CD4-positive, CD25-positive, alpha-beta regulatory T cell (primary cell): ENCODE measurements around the gene PLCB2. TPM values are rescaled to one million over a fixed set of nuclear protein-coding genes. Genes with fewer than 3 reads are reported as not detected.

Source experiments
- ATAC-seq, 2 donors: fragments of 150-1000 bp; cut with Tn5 transposase; one replicate each; pipeline ENCODE4 v1.10.0; 2021; ENCODE audit warnings: low read depth in 2 of 2, moderate number of reproducible peaks in 2 of 2, moderate library complexity in 1 of 2
- DNase-seq, 3 donors: peaks; one replicate each; pipeline versions ENCODE4 v3.0.0 to v3.0.0-alpha.2; 2012 to 2022; ENCODE audit warnings: mixed read lengths in 1 of 3
- H3K27ac ChIP-seq: one replicate; pipeline ENCODE4 v1.7.0; 2013; ENCODE audit warnings: mild to moderate bottlenecking, low read length; ENCODE audit not compliant: insufficient read depth, poor library complexity, severe bottlenecking
- H3K27me3 ChIP-seq: one replicate; pipeline ENCODE4 v1.7.0; 2013; ENCODE audit warnings: low read length; ENCODE audit not compliant: control insufficient read depth, insufficient read depth
- H3K36me3 ChIP-seq: one replicate; pipeline ENCODE4 v1.7.0; 2013; ENCODE audit warnings: mild to moderate bottlenecking, low read length, moderate library complexity; ENCODE audit not compliant: control insufficient read depth, insufficient read depth
- H3K4me1 ChIP-seq: 2 replicates; pipeline ENCODE4 v1.7.0; 2013; ENCODE audit warnings: mild to moderate bottlenecking, low read length; ENCODE audit not compliant: insufficient read depth, control insufficient read depth, poor library complexity, severe bottlenecking
- H3K4me3 ChIP-seq: one replicate; pipeline ENCODE4 v1.7.0; 2013; ENCODE audit warnings: low read depth, mild to moderate bottlenecking, low read length, moderate library complexity
- H3K9me3 ChIP-seq, 2 experiments: 1 replicate in 1 of 2; 2 replicates in 1 of 2; pipeline ENCODE4 v1.7.0; 2013; ENCODE audit warnings: low read length in 2 of 2, mild to moderate bottlenecking in 1 of 2, moderate library complexity in 1 of 2; ENCODE audit not compliant: control insufficient read depth in 2 of 2
- H3K27ac Mint-ChIP-seq, 3 donors: one replicate each; pipeline ENCODE4 v1.8.0; 2020 to 2022; ENCODE audit warnings: mild to moderate bottlenecking in 3 of 3, mixed read lengths in 3 of 3, moderate library complexity in 2 of 3
- H3K27me3 Mint-ChIP-seq: one replicate; pipeline ENCODE4 v1.8.0; 2022; ENCODE audit warnings: mild to moderate bottlenecking, mixed read lengths
- H3K36me3 Mint-ChIP-seq: one replicate; pipeline ENCODE4 v1.8.0; 2020; ENCODE audit warnings: mixed read lengths
- H3K4me1 Mint-ChIP-seq, 4 donors: one replicate each; pipeline ENCODE4 v1.8.0; 2020 to 2022; ENCODE audit warnings: mixed read lengths in 4 of 4, mild to moderate bottlenecking in 1 of 4
- H3K4me3 Mint-ChIP-seq, 4 donors: one replicate each; pipeline ENCODE4 v1.8.0; 2020 to 2022; ENCODE audit warnings: mild to moderate bottlenecking in 4 of 4, mixed read lengths in 4 of 4, moderate library complexity in 3 of 4
- H3K9me3 Mint-ChIP-seq, 7 donors: one replicate each; pipeline ENCODE4 v1.8.0; 2020 to 2022; ENCODE audit warnings: mixed read lengths in 7 of 7, mild to moderate bottlenecking in 3 of 7, moderate library complexity in 2 of 7
- polyA plus RNA-seq, 4 donors: library from polyadenylated mRNA; unstranded; fragments of 300-500 nt; fragmentation: Illumina TruSeq; gene quantifications; one replicate each; pipeline ENCODE4 v1.2.3, GENCODE V29; 2021
- total RNA-seq: library from RNA; stranded (reverse); gene quantifications from one replicate; pipeline ENCODE4 v1.2.3, GENCODE V29; 2022

The PLCB2 gene
- total and polyA plus RNA-seq, 5 donors from 2014 or later = 17.3 to 305 (median 21.3) TPM

DNA sequence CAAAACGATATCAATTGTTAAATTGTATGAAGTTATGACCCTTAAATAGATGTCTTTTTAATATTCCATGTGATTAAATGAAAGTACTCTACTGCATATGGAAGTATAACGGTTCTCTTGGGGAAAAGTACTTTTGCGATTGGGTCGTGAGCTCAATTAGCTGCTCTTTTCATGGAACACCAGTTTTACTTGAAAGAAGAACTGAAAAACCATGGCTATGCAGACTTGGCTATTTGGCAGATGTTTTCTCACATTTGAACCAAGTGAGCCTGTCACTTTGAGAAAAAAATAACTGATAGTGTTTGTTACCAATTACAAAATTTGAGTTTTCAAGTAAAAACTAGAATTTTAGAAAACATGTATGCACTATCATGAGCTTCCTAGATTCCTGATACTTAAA lies 9.8 kb upstream of the PLCB2 start:
- peaks cover 5% of the 10 kb centered on the region for H3K4me1 ChIP-seq
- DNase-seq (no peak), ATAC-seq (no peak)
- H3K4me3 Mint-ChIP-seq = no peak overlapping the region
- H3K27me3 Mint-ChIP-seq = peaks cover 38% of the 10 kb centered on the region
- no peak overlapping the region for H3K27ac Mint-ChIP-seq
- H3K4me3 ChIP-seq = no peak overlapping the region
- peaks cover 16% of the 10 kb centered on the region for H3K27me3 ChIP-seq
- H3K36me3 Mint-ChIP-seq = no peaks in the 10 kb centered on the region
- no peak overlapping the region for H3K27ac ChIP-seq
- no peaks in the 10 kb centered on the region for H3K9me3 Mint-ChIP-seq
- H3K4me1 Mint-ChIP-seq = peaks cover 7 to 15% (median 8%) of the 10 kb centered on the region in 4 donors
- H3K36me3 ChIP-seq = no peaks in the 10 kb centered on the region
- H3K9me3 ChIP-seq = no peaks in the 10 kb centered on the region

DNA sequence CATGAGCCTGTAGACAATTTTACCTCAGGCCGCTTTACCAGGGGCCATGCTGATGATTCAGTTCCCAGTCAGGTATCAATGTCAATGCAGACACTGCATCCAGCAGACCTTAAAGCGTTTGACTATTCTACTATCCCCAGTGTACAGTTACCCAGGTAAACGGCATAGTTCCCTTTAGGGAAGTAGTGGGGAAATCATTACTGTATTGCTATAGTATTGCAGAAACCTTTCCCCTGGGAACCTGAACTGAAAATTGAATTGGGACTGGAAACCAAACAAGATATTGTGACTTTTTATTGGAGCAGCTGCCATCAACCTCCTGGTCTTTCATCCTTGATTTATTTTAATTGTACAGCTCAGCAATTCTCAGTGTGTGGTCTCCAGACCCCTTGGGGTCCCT lies 9.2 kb upstream of the PLCB2 start:
- peaks cover 16% of the 10 kb centered on the region for H3K27me3 ChIP-seq
- ATAC-seq = no peak
- Mint-ChIP-seq H3K27me3 (peaks cover 38% of the 10 kb centered on the region), H3K9me3 (no peaks in the 10 kb centered on the region), H3K4me3 (no peak overlapping the region), H3K4me1 (peaks cover 7 to 14% (median 8%) of the 10 kb centered on the region in 4 donors), H3K36me3 (no peaks in the 10 kb centered on the region), H3K27ac (peak overlapping the region in 1 of 3 donors; percentile 85)
- H3K27ac ChIP-seq = no peak overlapping the region
- no peaks in the 10 kb centered on the region for H3K9me3 ChIP-seq
- DNase-seq = no peak
- no peaks in the 10 kb centered on the region for H3K36me3 ChIP-seq
- no peak overlapping the region for H3K4me3 ChIP-seq
- H3K4me1 ChIP-seq = peaks cover 5% of the 10 kb centered on the region

GRCh38 chr15:40314723-40315276 lies 7.1 kb upstream of the PLCB2 start:
- Mint-ChIP-seq H3K27me3 (peaks cover 30% of the 10 kb centered on the region), H3K36me3 (no peaks in the 10 kb centered on the region), H3K9me3 (no peaks in the 10 kb centered on the region), H3K4me3 (peak overlapping the region in 1 of 4 donors; percentile 24), H3K27ac (no peak overlapping the region), H3K4me1 (peaks cover 3 to 7% (median 5%) of the 10 kb centered on the region in 4 donors)
- H3K4me3 ChIP-seq = no peak overlapping the region
- H3K36me3 ChIP-seq = no peaks in the 10 kb centered on the region
- H3K27ac ChIP-seq = no peak overlapping the region
- peaks cover 13% of the 10 kb centered on the region for H3K27me3 ChIP-seq
- DNase-seq (no peak), ATAC-seq (no peak)
- no peaks in the 10 kb centered on the region for H3K9me3 ChIP-seq
- H3K4me1 ChIP-seq = no peaks in the 10 kb centered on the region

DNA sequence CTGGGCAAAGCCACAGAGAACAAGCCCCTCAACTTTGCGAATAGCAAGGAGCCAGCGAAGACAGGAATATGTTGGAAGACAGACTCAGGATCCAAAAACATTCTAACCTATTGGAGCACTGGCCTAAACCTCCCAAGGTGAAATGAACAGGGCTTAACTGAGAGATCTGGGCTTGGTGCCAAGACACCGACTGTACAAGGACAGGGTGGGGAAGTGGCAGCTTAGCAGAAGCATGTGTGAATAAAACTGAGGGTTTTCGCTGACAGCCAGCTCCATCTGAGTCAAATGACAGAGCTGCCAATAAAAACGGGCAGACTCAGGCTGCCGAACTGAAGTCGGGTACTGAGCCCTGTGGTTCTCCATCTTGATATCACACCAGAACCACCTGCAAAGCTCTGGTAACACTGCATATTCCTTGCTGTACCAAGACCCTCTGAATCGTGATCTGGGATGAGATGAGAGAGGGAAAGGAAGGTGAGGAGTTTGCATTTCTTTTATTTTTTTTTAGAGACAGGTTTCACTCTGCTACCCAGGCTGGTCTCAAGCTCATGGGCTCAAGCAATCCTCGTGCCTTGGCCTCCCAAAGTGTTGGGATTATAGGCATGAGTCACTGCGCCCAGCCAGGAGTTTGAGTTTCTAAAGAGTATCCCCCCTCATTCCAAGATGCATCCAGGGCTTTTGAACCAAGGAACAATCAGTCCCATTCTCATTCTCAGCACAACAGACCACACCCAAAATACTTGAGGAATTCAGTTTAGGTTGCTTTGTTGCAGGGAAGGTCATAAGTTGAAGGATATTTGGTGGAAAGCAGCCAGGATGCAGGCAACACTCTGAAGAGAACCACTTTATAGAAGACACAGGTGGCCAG lies 6.0 kb upstream of the PLCB2 start:
- no peaks in the 10 kb centered on the region for H3K9me3 ChIP-seq
- Mint-ChIP-seq H3K27me3 (peaks cover 30% of the 10 kb centered on the region), H3K36me3 (no peaks in the 10 kb centered on the region), H3K4me3 (peak overlapping the region in 2 of 4 donors; percentile 3 to 19), H3K9me3 (no peaks in the 10 kb centered on the region), H3K4me1 (peaks cover 4 to 17% (median 11%) of the 10 kb centered on the region in 4 donors), H3K27ac (peak overlapping the region in 1 of 3 donors; percentile 5)
- no peak for ATAC-seq
- peaks cover 9% of the 10 kb centered on the region for H3K4me1 ChIP-seq
- peak in 1 of 3 donors; percentile 16 for DNase-seq
- H3K27me3 ChIP-seq = peaks cover 8% of the 10 kb centered on the region
- H3K4me3 ChIP-seq = no peak overlapping the region
- H3K27ac ChIP-seq = no peak overlapping the region
- H3K36me3 ChIP-seq = no peaks in the 10 kb centered on the region

GRCh38 chr15:40312370-40313158 lies 4.8 kb upstream of the PLCB2 start:
- H3K4me1 ChIP-seq = peaks cover 11% of the 10 kb centered on the region
- H3K27me3 Mint-ChIP-seq = peaks cover 24% of the 10 kb centered on the region
- ATAC-seq (no peak), DNase-seq (no peak)
- no peak overlapping the region for H3K27ac ChIP-seq
- peaks cover 4 to 24% (median 14%) of the 10 kb centered on the region in 4 donors for H3K4me1 Mint-ChIP-seq
- H3K36me3 ChIP-seq = no peaks in the 10 kb centered on the region
- peak overlapping the region in 1 of 4 donors; percentile 37 for H3K4me3 Mint-ChIP-seq
- peaks cover 6% of the 10 kb centered on the region for H3K27me3 ChIP-seq
- H3K4me3 ChIP-seq = no peak overlapping the region
- H3K27ac Mint-ChIP-seq = no peak overlapping the region
- no peaks in the 10 kb centered on the region for H3K9me3 ChIP-seq
- H3K9me3 Mint-ChIP-seq = no peaks in the 10 kb centered on the region
- no peaks in the 10 kb centered on the region for H3K36me3 Mint-ChIP-seq

DNA sequence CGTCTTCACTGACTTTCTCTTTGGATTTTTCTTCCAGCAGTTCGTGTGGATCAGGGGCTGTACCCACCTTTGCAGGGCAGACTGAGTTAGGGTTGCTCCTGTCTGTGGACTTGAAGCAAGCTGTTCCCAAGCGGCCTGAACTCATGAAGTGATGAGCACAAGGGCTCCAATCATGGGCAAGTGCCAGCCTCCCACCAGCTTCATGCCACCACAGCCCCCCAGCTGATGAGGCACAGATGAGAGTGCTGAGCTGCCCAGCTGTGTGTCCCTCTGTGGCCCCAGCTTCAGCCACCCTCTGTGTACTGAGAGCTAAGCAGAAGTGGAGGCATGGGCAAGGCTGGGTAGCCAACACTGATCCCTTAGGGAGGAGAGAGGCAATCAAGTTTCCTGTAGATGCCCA lies 3.3 kb upstream of the PLCB2 start:
- no peaks in the 10 kb centered on the region for H3K9me3 Mint-ChIP-seq
- H3K4me3 Mint-ChIP-seq = peak overlapping the region in 1 of 4 donors; percentile 62
- H3K36me3 ChIP-seq = no peaks in the 10 kb centered on the region
- H3K27ac Mint-ChIP-seq = peak overlapping the region in 1 of 3 donors; percentile 85
- no peak overlapping the region for H3K4me3 ChIP-seq
- H3K27ac ChIP-seq = no peak overlapping the region
- peaks cover 3% of the 10 kb centered on the region for H3K27me3 ChIP-seq
- no peak for ATAC-seq
- peaks cover 11% of the 10 kb centered on the region for H3K27me3 Mint-ChIP-seq
- H3K9me3 ChIP-seq = no peaks in the 10 kb centered on the region
- no peak for DNase-seq
- H3K36me3 Mint-ChIP-seq = no peaks in the 10 kb centered on the region
- H3K4me1 Mint-ChIP-seq = peaks cover 9 to 36% (median 22%) of the 10 kb centered on the region in 4 donors
- peaks cover 27% of the 10 kb centered on the region for H3K4me1 ChIP-seq

DNA sequence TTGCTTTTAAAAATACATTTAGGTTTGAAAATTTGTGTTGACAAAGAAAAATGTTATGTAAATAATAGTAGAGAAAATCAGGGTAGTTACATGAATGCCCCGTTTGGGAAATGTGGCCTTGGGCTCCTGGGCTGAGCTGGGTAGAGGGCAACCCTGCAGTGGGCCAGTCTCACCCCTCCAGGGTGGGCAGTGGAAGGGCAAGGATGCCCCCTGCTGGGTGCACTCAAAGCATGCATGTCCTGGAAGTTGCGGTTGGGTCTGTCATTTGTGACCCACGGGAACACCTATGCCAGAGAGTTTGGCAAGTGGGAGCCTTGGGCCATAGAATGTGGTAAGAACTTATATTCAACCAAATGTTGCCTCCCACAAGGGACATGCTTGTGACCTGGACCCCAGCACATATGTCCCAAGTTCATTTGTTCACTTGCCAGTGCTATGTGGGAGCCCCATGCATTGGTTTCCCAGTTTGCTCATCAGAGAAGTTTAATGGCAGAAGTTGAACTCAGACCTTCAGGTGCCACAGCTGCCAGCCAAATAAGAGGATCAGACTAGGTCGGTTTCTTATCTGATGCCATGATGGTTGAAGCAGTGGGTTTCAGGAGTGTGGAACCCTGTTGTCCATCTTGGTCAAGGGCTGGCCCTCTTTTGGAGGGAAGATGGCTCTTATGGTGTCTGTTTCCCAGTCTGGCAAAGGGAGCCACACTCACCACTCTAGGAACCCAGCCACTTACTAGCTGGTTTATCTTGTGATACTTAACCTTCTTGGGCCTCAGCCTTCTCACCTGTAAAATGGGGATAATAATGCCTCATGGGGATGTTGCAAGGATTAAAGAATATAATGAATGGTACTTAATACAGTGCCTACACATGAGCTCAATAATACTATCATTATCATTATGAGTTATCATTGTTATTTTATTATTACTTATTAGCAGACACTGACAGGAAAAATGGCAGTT lies 2.5 kb upstream of the PLCB2 start:
- Histone ChIP-seq H3K27me3 (peaks cover 3% of the 10 kb centered on the region), H3K36me3 (no peaks in the 10 kb centered on the region), H3K27ac (no peak overlapping the region), H3K4me3 (no peak overlapping the region), H3K4me1 (peaks cover 34% of the 10 kb centered on the region), H3K9me3 (no peaks in the 10 kb centered on the region)
- Mint-ChIP-seq H3K9me3 (no peaks in the 10 kb centered on the region), H3K27ac (peak overlapping the region; percentile 57 to 92 (median 88)), H3K4me3 (peak overlapping the region; percentile 78 to 97 (median 89)), H3K4me1 (peaks cover 9 to 43% (median 26%) of the 10 kb centered on the region in 4 donors), H3K27me3 (peaks cover 5% of the 10 kb centered on the region), H3K36me3 (no peaks in the 10 kb centered on the region)
- peak; percentile 41 to 73 (median 56) for DNase-seq
- ATAC-seq = no peak
